AG09309 (cell line): ENCODE measurements around the gene NOS1AP.
"Not testable (repeated sequence)": the region's sequence is repeated elsewhere in the genome, so short reads cannot be mapped to it uniquely, and the experiment has no call there.

Source experiments
- DNase-seq: peaks from one replicate; pipeline ENCODE4 v3.0.0-alpha.2; 2010; ENCODE audit warnings: low read depth
- H3K4me3 ChIP-seq: 2 replicates; pipeline ENCODE4 v1.5.1; 2011; ENCODE audit warnings: mild to moderate bottlenecking, low read depth, low read length, moderate library complexity; ENCODE audit not compliant: control insufficient read depth
- TF ChIP-seq, protein P1 (sequence below): IDR thresholded peaks from 2 replicates; pipeline ENCODE4 v1.5.1; 2011; ENCODE audit warnings: mild to moderate bottlenecking, low read depth, low read length, inconsistent platforms; ENCODE audit not compliant: insufficient read depth, control insufficient read depth; ENCODE audit errors: missing control alignments

The NOS1AP gene

DNA sequence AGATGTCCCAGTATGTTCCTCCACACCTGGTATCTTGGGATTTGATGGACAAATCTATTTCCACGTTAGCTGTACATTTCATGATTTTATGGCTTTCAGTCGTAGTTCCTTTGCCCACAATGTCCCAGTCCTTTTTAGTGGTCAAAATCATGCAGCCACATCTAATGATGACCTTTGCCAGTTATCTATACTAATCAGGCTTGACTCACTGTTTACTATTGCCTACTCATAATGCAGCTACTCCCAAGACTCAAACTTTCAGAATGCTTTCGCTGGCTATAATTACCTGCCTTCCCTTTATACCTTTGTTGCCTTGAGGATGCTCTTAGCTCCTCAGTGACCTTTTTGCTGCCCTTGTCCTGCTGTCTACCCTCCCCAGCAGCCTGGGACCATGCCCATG is 6.4 kb downstream of the NOS1AP start:
- DNase-seq = no peak
- no peak overlapping the region for H3K4me3 ChIP-seq
- TF ChIP-seq, protein P1, sequence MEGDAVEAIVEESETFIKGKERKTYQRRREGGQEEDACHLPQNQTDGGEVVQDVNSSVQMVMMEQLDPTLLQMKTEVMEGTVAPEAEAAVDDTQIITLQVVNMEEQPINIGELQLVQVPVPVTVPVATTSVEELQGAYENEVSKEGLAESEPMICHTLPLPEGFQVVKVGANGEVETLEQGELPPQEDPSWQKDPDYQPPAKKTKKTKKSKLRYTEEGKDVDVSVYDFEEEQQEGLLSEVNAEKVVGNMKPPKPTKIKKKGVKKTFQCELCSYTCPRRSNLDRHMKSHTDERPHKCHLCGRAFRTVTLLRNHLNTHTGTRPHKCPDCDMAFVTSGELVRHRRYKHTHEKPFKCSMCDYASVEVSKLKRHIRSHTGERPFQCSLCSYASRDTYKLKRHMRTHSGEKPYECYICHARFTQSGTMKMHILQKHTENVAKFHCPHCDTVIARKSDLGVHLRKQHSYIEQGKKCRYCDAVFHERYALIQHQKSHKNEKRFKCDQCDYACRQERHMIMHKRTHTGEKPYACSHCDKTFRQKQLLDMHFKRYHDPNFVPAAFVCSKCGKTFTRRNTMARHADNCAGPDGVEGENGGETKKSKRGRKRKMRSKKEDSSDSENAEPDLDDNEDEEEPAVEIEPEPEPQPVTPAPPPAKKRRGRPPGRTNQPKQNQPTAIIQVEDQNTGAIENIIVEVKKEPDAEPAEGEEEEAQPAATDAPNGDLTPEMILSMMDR = no peak

DNA sequence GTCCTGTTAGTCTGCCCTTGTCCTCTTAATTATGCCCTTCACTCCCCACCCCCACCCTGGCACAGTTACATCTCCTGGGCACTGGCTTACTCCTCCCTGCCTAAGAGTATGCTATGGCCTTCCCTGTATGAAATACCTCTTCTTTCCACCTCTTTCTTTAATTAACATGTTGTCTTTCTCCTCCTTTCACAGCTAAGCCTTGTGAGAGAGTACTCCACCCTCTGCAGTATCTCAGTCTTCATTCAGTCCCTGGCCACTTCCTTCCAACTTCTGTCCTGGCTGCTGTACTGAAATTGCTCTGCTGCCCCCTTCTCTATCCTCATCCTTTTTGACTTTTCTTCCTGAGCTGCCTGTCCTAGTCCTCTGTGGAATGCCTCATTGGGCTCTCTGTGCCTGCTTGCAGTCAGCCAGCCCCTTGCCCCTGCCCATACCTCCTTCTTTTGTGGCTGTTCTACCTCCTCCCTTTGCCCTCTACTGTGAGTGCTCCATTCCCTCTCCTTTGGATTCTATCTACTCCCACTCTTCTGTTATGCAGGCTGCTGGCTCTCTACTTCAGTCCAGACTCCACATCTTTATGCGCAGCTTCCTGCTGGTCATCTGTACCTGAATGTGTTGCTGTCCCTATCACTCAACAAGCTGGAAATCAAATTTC is 8.3 kb downstream of the NOS1AP start:
- DNase-seq = no peak
- TF ChIP-seq, protein P1 = no peak
- no peak overlapping the region for H3K4me3 ChIP-seq

DNA sequence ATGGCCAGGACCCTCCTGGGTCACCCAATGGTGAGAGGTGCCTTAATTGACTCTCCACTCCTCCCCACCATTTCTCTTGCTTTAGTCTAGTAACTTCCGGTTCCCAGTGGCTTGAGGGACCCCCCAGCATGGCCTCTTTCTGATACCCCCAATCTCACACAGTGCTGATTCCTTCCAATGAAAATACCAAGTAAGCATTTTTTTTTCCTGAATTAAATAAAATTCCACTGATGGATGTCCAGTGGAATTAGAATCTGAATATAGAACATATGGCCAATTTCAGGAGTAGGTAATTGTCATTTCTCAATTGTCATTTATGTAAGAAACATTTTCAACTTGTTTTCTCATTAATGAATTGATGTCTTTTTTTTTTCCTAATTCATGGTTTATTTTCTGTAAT is 9.5 kb downstream of the NOS1AP start:
- no peak overlapping the region for H3K4me3 ChIP-seq
- DNase-seq = no peak
- TF ChIP-seq, protein P1 = no peak

DNA sequence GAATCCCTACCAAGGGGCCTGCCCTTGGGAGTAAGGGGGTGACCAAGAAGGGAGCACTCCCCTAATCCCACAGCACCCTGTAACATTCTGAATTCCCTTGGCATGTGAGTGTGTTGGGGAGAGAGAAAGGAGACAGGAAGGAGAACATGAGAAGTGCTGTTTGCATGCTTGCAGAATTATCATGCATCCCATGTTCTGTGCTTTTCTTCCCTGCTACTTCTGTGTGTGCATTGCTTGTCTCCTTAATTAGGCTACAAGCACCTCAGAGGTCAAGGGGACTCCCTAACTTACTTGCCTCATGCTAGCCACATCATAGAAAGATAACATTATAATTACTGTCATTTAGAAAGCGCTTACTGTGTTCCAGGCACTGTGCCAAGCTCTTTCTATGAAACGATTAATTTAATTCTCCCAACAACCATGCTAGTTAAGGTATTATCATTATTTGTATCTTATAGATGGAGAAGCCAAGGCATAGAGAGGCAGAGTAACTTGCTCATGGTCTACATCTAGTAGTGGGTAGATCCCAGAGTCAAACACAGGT is 11.1 kb downstream of the NOS1AP start:
- DNase-seq = no peak
- TF ChIP-seq, protein P1 = no peak
- no peak overlapping the region for H3K4me3 ChIP-seq

DNA sequence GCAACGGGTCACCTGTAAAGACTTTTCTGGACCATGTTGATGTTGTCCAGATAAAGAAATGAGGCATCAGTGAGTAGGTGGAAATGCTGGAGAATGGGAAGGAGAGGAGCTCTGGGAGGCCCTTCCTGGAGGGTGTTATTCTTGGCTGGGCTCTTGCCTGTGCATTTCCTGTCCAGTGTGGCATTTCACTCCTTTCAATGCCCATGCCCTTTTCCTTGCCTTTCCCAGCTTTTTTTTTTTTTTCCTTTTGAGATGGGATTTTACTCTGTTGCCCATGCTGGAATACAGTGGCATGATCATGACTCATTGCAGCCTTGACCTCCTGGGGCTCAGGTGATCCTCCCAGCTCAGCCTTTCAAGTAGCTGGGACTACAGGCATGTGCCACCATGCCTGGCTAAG is 11.8 kb downstream of the NOS1AP start:
- TF ChIP-seq, protein P1 = no peak
- H3K4me3 ChIP-seq = no peak overlapping the region
- DNase-seq = no peak

DNA sequence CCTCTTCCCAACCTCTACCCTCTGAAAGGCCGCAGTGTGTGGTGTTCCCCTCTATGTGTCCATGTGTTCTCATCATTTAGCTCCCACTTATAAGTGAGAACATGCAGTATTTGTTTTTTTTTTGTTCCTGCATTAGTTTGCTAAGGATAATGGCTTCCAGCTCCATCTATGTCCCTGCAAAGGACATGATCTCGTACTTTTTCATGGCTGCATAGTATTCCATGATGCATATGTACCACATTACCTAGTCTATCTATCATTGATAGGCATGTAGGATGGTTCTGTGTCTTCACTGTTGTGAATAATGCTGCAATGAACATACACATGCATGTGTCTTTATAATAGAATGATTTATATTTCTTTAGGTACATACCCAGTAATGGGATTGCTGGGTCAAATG is 12.6 kb downstream of the NOS1AP start:
- not testable (repeated sequence) for DNase-seq, H3K4me3 ChIP-seq

DNA sequence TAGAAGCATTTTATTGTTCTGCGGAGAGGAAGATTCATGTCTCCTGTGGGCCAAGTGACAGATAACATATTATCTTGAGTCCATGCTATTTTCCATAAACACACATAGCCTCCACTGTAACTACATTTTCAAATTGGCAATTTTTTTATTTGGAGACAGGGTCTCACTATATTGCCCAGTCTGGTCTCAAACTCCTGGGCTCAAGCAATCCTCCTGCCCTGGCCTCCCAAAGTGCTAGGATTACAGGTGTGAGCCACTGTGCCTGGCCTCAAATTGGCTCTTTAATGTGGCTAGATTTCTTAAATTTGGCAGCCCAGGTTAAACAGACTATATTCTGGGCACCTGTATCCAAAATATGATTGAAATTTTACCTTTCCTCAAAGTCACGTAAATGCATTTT is 13.8 kb downstream of the NOS1AP start:
- DNase-seq = no peak
- no peak overlapping the region for H3K4me3 ChIP-seq
- TF ChIP-seq, protein P1 = no peak
